Activated CD8-positive, alpha-beta memory T cell treated with anti-CD3 and anti-CD28 coated beads for 24 hours (primary cell): ENCODE results near the gene LHFPL6.

Experiments
- DNase-seq: peaks from one replicate; pipeline ENCODE4 v3.0.0-alpha.2; 2020

LHFPL6 gene

DNA sequence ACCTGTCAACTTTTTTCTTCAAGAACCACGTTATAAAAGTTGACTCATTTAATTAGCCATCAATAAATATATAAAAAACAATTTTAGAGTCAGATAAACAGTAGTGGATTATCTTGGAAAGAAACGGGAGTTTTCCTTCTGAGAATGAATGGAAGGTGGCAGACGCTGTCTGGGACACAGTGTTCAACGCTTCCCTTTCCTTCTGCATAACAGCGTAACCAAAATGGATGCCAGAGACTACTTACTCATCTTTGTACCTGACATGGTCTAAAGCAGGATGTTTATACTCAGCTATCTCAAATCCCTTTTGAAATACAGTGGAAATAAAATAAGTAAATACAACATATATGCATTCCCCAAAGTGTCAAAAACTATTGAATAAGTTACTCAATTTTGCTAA is 195.2 kb downstream of the LHFPL6 start:
- DNase-seq, result no peak

DNA sequence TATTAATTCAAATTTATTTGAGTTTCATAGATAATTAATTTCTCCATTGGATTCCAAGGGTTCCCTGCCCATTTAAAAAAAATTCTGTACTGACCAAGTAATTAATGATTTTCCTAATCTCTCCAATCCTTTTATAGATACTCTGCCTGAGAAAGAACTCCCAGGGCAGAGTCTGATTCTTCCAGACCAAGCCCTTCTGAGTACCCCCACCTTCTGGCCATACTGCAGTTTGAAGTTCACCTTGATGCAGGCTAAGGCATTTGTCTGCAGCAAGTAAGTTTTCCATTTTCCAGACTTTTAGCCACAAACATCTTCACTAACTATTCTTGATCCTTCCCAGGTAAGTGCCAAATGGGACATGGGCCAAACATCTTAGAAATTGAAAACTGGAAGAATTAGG is 195.9 kb downstream of the LHFPL6 start:
- no peak for DNase-seq

DNA sequence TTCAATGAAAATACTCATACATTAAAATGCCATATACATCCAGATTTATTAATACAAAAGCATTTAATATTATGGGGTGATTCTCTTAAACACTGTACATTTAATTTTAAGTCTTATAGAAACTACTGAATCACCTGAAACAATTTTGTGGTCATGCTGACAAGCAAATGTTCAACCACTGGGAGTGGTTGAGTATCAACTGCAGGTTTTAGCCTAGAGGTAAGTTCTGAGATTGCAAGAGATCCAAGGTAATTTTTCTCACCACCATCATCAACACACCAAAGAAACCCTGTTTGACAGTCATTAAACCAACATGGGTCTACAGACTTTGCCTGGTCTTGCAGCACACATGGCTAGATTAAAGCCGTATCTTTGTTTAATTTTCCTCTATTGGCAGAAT is 196.3 kb downstream of the LHFPL6 start:
- no peak for DNase-seq

DNA sequence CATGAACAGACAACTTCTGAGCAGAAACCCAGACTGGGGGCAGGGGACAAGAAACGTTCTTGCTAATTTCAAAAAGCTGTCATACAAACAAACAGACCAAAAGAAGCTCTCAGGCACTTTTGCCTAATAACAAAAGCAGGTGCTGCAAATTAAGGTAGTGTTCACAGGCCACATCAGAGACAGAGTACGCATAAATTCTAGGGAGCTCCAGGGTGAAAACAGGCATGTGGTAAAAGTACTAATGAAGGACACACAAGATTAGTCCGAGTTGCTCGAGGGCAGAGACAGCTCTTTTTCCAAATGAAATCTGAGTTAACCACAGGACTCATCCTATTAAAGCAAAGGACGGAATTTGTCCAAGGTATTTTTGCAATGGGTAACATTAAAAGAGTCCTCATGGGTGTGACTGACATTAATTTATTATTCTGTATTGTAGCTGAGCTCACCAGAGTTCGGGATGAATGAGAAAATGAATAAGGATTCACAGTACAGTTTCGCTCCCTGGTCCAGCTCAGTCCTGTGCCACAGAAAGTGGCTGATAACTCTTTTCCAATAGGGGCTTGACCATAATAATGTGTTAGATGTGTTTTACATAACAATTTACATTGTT is 197.3 kb downstream of the LHFPL6 start:
- DNase-seq, result no peak

DNA sequence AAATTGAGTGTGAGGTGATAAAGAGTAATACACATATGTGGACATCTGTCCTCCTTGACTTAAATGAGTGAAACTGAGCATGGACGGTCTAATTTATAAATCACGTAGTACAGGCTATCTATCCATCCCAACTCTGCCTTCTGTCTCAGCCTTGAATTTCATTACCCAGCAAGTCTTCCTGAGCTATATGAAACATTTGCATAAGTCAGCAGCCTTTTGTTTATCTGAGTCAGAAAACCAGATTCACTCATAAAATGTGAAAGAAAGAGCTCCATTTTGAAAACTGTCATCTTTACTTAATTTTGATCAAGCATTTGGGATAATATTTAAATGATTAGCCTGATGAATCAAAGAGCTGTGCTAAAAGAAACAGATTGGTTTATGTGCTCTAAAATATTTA is 197.9 kb downstream of the LHFPL6 start:
- DNase-seq, result no peak

DNA sequence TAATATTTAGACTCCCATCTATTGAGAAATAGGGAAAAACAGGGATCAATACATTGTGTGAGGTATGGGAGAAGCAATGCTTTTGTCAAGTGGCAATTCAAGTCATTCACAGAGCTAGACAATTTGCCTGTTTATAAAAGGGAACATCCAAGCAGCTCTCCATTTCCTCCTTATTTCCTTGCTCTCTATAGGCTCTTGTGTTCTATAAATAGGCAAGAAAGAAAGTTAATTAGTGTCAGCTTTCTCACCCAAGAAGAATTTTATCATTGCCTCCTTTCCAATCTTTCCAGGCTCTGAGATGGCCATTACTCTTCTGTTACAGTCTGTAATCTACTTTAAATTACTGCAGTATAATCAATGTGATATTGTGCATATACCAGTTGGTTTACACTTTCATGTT is 199.9 kb downstream of the LHFPL6 start:
- DNase-seq, result no peak

DNA sequence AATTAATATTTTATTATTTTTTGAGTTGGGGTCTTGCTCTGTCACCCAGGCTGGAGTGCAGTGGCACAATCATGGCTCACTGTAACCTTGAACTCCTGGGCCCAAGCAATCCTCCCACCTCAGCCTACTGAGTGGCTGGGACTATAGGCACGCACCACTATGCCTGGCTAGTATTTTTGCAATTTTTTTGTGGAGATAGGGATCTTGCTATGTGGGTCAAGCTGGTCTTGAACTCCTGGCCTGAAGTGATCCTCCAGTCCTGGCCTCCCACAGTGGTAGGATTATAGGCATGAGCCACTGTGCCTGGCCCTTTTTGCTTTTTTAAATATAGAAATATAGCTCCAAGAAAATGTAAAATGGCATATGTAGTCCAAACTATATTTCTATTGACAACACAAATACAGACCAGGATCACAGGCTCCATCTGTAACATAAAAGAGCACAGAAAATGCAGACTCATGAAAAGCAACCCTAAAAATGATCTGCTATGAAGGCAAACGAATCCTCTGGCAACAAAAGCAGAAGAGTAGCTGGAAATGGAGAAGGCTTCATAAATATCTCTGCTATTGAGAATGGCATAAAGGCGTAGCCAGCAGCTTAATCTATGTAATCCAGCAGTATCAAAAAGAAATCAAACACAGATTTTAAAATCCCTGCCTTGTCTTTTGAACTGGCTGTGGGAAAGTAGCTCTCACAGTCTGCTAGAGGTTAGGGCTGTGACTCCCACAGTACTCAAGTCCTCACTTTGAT is 200.6 kb downstream of the LHFPL6 start:
- DNase-seq, result no peak

DNA sequence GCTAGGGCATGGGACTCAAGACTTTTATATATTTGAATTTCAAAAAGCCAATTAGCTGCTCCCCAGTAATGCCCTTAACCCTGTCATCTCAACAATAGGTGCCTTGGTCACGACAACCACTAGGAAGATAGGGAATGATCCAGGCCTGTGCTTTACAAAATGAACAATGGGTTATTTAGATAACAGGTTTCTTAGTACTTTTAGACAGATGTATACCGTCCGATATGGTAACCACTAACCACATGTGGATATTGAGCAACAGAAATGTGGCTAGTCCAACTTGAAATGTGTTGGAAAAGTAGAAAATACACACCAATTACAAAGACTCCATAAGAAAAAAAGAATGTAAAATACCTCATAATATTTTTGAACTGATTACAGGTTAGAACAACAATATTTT is 201.2 kb downstream of the LHFPL6 start:
- no peak for DNase-seq

DNA sequence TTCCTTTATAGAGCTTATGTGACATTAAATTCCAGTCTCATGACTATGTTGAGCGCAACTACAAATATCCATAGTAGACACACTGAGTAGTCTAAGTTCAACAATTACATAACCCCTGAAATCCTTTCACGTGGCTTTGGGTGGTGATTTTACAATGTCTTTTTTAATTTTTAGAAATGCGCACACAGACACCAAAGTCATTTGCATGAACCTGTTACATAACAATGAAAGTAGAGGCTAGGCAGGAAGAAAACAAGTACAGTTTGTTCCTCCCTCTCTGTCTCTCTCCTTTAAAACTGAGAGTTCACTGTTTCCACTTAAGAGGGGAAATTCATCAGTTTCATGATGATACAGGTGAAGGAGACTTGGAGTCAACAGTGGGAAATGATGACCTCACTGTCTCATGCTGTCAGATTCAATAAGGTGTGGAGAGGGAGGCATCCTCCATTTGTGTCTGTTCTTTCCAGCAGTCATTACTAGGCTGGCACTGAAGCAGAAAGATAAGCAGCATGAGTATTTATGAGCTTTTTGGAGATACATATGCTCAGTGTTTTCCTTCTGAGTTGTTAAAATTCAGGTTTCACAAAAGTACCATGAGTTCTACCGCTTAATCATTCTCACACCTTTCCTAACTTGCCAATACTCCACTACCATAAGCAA is 201.8 kb downstream of the LHFPL6 start:
- DNase-seq, result no peak

DNA sequence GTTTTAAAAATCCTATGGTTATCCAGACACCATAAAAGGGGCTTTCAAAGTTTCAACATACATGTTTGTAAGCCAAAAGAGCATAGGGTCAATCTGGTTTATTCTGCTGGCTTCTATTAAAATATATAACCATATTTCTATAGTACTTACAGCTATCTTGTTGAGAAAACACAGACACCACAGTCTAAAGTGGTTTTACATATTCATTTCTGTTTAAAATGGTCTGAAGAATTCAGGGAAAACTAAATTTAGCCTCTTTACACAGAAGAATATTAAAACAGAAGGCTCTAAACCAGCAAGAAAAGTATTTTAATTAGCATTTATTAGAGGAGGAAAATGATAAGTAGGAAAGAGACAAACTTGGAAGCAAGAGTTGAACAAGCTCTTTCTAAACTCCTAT is 203.9 kb downstream of the LHFPL6 start:
- DNase-seq, result no peak

DNA sequence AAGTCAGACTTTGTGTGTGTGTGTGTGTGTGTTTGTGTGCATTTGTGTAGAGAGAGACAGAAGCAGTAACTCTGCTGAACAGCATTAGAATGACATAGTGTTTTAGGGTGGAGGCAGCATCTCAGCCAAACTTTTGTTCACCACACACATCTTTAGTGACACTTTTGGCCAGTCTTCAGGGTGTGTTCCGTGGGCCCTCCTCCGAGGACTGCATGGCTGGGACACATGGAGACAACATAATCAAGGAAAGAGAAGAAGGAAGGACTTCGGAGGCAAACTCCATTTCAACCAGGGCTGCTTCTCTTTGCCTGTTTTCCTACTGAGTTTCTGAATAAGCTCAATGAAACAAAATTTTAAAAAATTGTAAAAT is 205.1 kb downstream of the LHFPL6 start:
- DNase-seq, result no peak

DNA sequence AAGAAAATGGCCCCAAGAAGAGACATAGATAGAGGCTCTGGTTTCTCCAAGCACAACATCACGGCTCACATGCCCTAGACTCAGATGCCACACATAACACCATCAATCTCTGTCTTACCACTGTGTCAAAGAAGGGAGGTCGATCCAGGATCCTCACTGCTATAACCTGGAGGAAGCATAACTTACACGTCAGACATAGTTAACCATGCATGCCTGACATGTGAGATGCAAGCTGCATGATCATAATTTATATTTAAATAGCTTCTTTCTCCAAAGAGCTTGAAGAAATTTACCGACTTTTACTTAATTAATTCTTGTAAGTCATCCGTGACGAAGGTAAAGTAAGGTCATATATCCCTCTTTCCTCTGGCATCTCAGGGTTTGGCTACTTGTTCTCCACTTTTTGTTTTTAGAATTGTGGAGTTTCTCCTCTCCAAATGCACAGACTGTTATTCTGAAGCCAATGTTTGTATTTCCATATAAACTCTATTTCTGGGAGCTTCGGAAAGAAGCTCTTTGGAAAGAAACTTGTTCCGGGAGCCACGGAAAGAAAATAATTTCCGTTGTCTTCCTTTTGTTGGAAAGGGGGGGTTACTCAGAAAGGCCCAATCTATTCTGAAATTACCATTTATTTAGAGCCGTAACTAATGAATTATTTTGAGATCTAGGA is 205.6 kb downstream of the LHFPL6 start:
- DNase-seq, result no peak

DNA sequence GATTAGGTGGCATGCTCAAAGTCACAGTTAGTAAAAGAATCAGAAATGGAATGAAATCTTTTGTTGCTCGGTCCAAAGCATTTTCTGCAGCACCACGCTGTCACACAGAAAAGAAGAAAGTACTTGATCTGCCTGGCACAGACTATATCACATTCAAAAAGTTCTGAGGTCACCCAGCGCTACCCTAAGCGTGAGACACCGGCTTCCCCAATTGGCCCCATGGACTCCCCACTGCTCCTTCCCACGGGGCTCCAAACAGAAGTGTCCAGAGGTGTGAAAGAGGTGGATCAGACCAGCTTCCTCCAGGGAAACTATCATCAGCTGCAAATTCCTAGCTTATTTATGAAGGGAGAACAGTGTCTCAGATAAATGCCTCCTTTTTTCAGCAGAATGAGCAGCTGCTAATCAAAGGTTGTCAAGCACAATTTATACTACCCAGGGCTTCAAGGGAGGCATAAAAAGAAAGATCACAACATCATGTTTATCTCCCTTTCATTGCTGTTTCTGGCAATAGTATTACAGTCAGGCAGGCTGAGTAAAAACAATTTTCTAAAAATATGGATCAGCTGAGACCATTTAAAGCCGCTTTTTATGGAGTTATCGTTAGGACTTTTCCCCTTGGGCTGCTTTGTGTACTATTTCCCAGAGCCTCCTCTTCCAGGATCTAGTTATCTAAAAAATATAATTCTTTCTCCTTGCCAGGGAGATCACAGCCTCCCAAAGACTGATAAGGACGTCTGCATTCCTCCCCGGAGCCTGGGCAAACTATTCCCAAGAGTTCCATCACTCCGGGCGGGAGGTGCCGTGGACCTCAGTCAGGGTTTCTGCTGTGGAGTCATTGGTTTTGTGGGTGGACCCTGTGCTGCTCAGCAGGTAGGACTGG is 208.0 kb downstream of the LHFPL6 start:
- DNase-seq, result no peak

DNA sequence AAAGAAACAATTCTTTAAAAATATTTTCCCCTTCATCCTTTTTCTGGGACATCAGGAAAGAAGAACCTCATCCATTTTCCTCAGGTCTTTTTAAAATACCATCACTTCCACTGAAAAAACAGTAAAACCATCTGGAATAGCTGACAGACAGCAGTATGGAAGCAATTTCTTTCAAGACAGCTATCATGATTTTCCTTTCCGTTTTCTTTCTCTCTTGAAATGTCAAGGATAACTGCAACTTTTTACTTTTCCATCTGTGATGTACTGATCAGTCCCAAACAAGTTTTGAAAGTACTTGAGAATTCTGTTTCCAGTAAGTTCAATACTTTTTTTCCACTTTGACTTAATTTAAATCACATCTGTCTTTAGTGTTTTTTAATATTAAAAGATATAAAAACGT is 211.2 kb downstream of the LHFPL6 start:
- no peak for DNase-seq

DNA sequence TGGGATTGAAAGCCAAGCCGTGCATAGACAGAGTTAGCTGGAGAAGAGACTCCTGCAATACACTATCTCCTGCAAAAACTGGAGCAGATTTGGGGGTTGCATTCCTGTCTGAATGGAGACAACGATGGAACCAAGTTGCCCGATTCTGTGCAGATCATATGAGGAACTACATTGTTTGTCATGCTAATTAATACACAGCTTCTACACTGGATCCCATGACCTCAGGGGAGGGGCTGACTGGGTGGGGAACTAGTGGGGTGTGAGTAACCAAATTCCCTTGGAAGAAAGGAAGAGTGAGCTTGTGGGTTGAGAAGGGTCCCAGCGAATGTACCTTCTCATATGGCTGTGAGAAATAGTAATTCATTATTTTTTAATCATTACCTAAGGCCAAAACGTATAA is 214.0 kb downstream of the LHFPL6 start:
- no peak for DNase-seq

DNA sequence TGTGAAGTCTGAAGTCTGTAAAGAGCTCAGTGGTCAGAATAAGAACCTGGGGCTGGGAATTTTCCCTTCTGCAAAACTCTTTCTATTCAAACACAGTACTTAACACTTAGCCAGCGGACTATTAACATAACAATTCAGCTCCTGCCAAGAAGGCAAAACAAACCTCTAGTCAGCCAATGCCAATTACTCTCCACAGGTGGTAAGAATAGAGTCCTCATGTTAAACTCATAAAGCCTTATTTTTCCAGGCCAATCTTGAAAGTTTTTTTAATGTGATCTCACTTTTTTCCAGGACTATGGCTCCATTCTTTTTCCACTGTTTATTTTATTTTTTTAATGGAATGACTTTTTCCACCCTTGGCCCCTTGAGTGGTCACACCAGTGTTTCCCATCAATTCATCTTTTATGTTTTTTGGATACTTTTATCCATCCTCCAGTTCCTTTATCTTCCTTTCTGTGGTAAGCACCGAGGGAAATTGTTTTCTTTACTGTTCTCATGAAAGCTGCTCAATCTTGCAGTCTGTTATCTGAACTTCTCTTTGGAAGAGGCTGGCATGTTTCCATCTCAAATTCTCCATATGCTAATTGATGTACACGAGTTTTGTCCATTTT is 217.3 kb downstream of the LHFPL6 start:
- no peak for DNase-seq

DNA sequence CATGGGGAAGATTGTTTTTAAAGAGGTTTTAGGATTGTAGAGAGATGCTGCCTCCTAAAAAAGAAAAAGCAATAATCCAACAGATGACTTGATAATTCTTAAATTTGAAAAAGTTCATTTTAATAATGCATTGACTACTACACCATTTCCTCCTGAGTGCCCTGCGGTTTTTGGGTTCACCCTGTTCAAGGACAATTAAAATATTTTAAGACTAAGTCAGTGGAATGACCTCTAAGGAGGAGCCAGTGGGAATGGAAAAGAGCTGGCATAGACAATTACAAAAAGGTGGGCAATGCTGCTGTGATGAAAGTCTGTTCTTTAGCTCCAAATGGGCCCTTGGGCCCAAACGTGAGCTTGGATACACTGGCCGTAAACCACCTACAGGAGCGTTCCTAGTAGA is 217.8 kb downstream of the LHFPL6 start:
- no peak for DNase-seq

DNA sequence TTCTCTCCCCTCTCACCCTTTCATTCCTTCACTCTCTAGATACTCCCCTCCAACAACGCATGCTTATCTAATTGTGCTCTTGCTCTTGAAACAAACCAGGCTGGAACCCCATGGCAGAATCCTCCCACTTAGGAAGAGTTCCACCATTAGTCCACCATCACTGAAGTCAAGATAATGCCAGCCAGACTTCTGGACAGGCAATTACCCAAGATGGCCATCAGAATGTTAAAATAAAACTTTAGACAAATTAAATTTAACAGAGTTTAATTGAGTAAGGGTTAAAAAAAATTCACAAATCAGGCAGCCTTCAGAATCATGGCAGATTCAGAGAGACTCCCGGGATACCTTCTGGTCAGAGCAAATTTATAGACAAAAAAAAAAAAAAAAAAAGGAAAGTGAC is 221.5 kb downstream of the LHFPL6 start:
- DNase-seq, result no peak

DNA sequence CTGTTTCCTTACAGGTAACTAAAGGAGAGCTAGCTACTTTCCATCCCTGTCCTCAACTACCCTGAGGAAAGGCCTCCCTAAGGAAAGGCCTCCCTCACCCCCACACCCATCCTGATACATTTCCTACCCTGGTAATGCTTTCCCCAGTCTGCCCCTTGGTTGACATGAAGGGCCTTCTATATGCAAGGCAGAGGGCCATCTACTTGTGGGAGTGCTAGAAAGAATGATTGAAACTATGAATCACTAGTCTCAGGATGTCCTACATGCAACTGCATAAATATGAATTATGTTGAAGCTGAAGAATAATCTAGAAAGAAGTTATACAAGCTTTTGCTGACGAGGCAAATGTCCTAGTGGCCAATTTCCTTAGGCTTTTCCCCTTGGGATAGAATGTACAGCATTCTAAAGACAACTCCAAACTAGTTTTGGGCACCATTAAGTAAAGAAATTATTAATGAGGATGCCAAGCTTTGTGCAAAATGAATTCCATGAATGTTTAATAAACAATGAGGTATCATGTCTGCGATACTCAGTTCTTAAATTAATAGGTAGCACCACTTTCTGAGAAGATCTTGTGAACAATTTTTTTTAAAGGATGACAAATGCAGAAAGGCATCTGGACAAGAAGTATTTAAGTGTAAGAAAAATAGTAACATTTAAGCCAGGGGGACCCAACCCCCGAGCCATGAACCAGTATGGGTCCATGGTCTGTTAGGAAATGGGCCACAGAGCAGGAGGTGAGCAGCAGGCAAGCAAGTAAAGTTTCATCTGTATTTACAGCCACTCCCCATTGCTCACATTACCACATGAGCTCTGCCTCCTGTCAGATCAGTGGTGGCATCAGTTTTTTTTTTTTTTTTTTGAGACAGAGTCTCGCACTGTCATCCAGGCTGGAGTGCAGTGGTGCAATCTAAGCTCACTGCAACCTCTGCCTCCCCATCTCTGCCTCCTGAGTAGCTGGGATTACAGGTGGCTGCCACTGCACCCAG is 223.0 kb downstream of the LHFPL6 start:
- DNase-seq, result no peak

DNA sequence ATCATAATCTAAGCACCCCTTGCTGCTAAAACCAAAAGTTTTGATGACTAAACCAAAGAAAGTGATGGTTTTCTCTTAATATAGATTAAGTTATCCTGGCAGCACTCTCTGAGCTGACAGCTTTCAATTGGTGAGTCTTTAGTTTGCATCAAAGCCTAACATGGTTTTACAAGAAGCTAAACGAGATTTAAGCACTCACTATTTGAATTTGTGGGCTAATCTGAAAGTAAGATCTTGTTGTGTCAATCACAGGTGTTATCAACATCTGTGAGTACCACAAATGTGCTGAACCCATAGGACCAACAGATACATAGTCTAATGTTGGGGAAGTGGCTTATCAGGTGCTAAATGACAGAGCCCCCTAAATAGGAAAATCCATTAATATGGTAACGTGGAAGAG is 223.9 kb downstream of the LHFPL6 start:
- DNase-seq, result no peak

DNA sequence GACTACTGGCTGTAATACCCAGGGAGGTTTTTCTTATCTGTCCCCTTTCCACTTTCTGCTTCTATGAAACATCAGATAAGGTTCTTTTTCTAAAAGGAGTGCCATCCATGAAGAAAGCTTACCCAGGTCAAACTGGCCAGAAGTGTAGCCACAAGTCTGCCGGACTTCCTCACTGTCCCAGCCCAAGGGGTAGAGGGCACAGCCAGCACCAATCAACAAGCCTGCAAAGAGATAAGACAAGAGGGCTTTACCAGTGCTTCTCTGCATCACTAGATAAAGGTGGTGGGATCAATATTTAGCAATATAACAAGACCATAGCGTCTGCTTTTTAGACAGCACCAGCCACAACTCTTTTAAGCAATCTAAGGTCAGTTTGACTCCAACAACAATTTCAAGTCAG is 224.7 kb downstream of the LHFPL6 start:
- no peak for DNase-seq
